DOHH2 (cell line): ENCODE data around the gene ANK3.

ENCODE experiments used
- H3F3A ChIP-seq: fragments of 200-600 bp; sonication (generic), shearing (Covaris generic); 2 replicates; pipeline ENCODE4 v1.6.0; 2016; ENCODE audit warnings: antibody characterized with exemption, mild to moderate bottlenecking; ENCODE audit not compliant: control insufficient read depth, insufficient read depth
- H3K27ac ChIP-seq: fragments of 200-600 bp; sonication (generic); 2 replicates; pipeline ENCODE4 v1.5.1; 2014; ENCODE audit warnings: low read depth, mild to moderate bottlenecking, low read length, moderate library complexity
- H3K27me3 ChIP-seq: fragments of 200-600 bp; sonication (generic); 2 replicates; pipeline ENCODE4 v1.6.1; 2014; ENCODE audit warnings: mild to moderate bottlenecking, low read length, mixed read lengths; ENCODE audit not compliant: control insufficient read depth
- H3K36me3 ChIP-seq: fragments of 200-600 bp; sonication (generic); 2 replicates; pipeline ENCODE4 v1.6.1; 2014; ENCODE audit warnings: mild to moderate bottlenecking, low read length, moderate library complexity, mixed read lengths; ENCODE audit not compliant: control insufficient read depth
- H3K4me1 ChIP-seq: fragments of 200-600 bp; sonication (generic); 2 replicates; pipeline ENCODE4 v1.6.1; 2014; ENCODE audit warnings: mild to moderate bottlenecking, low read length, mixed read lengths; ENCODE audit not compliant: control insufficient read depth
- H3K4me2 ChIP-seq: fragments of 200-600 bp; sonication (generic); 2 replicates; pipeline ENCODE4 v1.6.0; 2014; ENCODE audit warnings: mild to moderate bottlenecking, low read length, moderate library complexity
- H3K4me3 ChIP-seq: fragments of 200-600 bp; sonication (generic); 2 replicates; pipeline ENCODE4 v1.5.1; 2014; ENCODE audit warnings: mild to moderate bottlenecking, low read length, mixed read lengths
- H3K79me2 ChIP-seq: fragments of 200-600 bp; sonication (generic); 2 replicates; pipeline ENCODE4 v1.6.1; 2014; ENCODE audit warnings: mild to moderate bottlenecking, low read length, mixed read lengths; ENCODE audit not compliant: control insufficient read depth
- H3K9me2 ChIP-seq: fragments of 200-600 bp; sonication (generic); replicated peaks from 2 replicates; pipeline ENCODE4 v1.6.1; 2014; ENCODE audit warnings: mild to moderate bottlenecking, low read length, mixed read lengths; ENCODE audit not compliant: control insufficient read depth
- H3K9me3 ChIP-seq: fragments of 200-600 bp; sonication (generic); 2 replicates; pipeline ENCODE4 v1.6.1; 2014; ENCODE audit warnings: antibody characterized with exemption, low read length, mixed read lengths; ENCODE audit not compliant: control insufficient read depth, insufficient read depth
- H4K20me1 ChIP-seq: fragments of 200-600 bp; sonication (generic); 2 replicates; pipeline ENCODE4 v1.6.0; 2014; ENCODE audit warnings: low read depth, mild to moderate bottlenecking, antibody characterized with exemption, low read length, moderate library complexity; ENCODE audit not compliant: control insufficient read depth, insufficient read depth
- CTCF ChIP-seq: fragments of 200-600 bp; sonication (generic); IDR thresholded peaks from one replicate; pipeline ENCODE4 v1.5.1; 2014; ENCODE audit warnings: antibody characterized with exemption, mild to moderate bottlenecking, low read depth, low read length; ENCODE audit not compliant: poor library complexity, severe bottlenecking
- EZH2phosphoT487 ChIP-seq: fragments of 200-600 bp; sonication (generic); IDR thresholded peaks from 2 replicates; pipeline ENCODE4 v1.6.1; 2017; ENCODE audit warnings: borderline replicate concordance, mild to moderate bottlenecking, antibody characterized with exemption, low read length, moderate library complexity, mixed read lengths

ANK3 gene

DNA sequence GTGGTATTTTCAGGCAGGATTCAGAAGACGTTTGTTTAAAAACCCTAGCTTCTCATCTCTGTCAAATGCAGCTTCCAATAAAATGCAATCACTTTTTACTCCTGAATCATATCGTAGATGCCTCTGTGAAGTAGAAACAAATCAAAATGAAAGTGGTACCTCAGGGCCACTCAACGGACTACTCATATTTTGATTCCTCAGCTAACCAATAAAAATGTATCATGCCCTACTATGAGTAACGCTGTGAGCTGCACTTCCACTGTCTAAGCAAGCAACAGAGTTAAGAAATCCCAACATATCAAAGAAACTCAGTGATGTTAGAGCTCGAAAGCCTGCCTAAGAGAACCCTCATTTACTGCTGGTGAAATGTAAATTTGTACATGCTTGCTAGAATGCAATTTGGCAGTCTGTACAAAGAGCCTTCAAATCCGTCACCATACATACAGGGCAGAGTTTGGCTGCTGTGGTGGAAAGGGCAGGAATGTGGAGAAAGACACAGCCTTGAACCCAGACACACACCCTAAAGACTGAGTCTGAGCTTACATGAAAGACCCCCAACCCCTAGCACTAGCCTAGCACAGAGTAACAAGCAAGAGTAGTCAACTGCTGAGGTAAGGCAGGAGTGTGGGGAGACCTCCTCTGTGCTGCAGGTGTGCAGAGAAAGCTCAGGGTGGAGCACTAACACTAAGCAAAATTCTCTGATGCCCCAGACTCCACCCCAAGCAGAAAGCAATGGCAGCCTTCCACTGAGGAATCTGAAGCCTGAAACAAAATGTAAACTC lies 151.5 kb downstream of the ANK3 start:
- Histone ChIP-seq H3K9me3 (no peaks in the 10 kb centered on the region), H3K27me3 (no peaks in the 10 kb centered on the region), H3K27ac (peak overlapping the region; percentile 97), H3K4me2 (peak overlapping the region; percentile 95), H3K36me3 (peaks cover 50% of the 10 kb centered on the region), H4K20me1 (no peaks in the 10 kb centered on the region), H3K4me1 (peaks cover 89% of the 10 kb centered on the region), H3K79me2 (peaks cover 75% of the 10 kb centered on the region), H3F3A (peaks cover 38% of the 10 kb centered on the region), H3K4me3 (peak overlapping the region; percentile 77), H3K9me2 (no peaks in the 10 kb centered on the region)
- TF ChIP-seq EZH2phosphoT487: no peak
- peak; percentile 83 for TF ChIP-seq CTCF

- Histone ChIP-seq H3K9me2 (no peaks in the 10 kb centered on the region), H3K36me3 (peaks cover 54% of the 10 kb centered on the region), H3K27ac (peak overlapping the region; percentile 97), H3F3A (peaks cover 46% of the 10 kb centered on the region), H3K79me2 (peaks cover 73% of the 10 kb centered on the region), H3K4me2 (peak overlapping the region; percentile 95), H3K27me3 (no peaks in the 10 kb centered on the region), H3K4me3 (peak overlapping the region; percentile 77), H3K4me1 (peaks cover 91% of the 10 kb centered on the region), H4K20me1 (no peaks in the 10 kb centered on the region), H3K9me3 (no peaks in the 10 kb centered on the region)
- TF ChIP-seq CTCF: no peak
- no peak for TF ChIP-seq EZH2phosphoT487
These were observed 152.7 kb downstream of the ANK3 start for GRCh38 chr10:60236869-60237524.

DNA sequence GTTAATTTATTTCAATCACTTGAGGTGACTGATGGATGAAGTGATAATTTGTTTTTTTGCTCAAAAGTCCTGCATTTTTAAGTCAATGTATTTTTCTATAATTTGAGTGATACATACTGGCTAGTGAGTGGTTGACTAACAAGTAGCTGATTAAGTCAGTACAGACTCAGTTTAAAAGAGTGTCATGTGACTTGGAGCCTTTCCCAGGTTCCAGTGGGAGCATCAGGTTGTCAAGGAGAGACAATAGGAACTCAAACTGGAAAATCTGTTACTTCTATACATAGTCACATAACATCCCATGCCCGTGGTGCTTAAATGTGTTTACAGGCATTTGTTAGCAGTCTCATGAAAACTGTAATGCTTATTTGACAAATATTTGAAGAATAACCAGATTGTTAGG lies 154.7 kb downstream of the ANK3 start:
- H3K36me3 ChIP-seq: peaks cover 52% of the 10 kb centered on the region
- H3K27ac ChIP-seq: peak overlapping the region; percentile 97
- H3F3A ChIP-seq: peaks cover 63% of the 10 kb centered on the region
- H3K79me2 ChIP-seq: peaks cover 61% of the 10 kb centered on the region
- peak overlapping the region; percentile 40 for H3K4me3 ChIP-seq
- H3K27me3 ChIP-seq: no peaks in the 10 kb centered on the region
- no peaks in the 10 kb centered on the region for H3K9me2 ChIP-seq
- no peaks in the 10 kb centered on the region for H3K9me3 ChIP-seq
- H3K4me2 ChIP-seq: peak overlapping the region; percentile 95
- no peaks in the 10 kb centered on the region for H4K20me1 ChIP-seq
- H3K4me1 ChIP-seq: peaks cover 95% of the 10 kb centered on the region
- TF ChIP-seq EZH2phosphoT487 (no peak), CTCF (no peak)
